K562 (cell line): ENCODE measurements around the gene PFDN2. TPM values are rescaled to one million over a fixed set of nuclear protein-coding genes. Genes with fewer than 3 reads are reported as not detected.

Source experiments
- DDX20 ChIP-seq: fragments of 450-650 bp; IDR thresholded peaks from 2 replicates; pipeline ENCODE4 v1.6.1; 2016; ENCODE audit warnings: missing genetic modification characterization, low read depth, mild to moderate bottlenecking, missing compliant biosample characterization, moderate library complexity
- E2F6 ChIP-seq, 2 experiments: IDR thresholded peaks; 2 replicates each; pipeline ENCODE4 v1.6.1; 2011; ENCODE audit warnings: borderline replicate concordance in 1 of 2, control low read depth in 1 of 2, low read depth in 1 of 2, low read length in 1 of 2, mild to moderate bottlenecking in 1 of 2, mixed read lengths in 1 of 2, moderate library complexity in 1 of 2; ENCODE audit not compliant: insufficient read depth in 1 of 2, insufficient read length in 1 of 2, poor library complexity in 1 of 2, severe bottlenecking in 1 of 2; ENCODE audit errors: extremely low read depth in 1 of 2
- EWSR1 ChIP-seq: fragments of 450-650 bp; IDR thresholded peaks from 2 replicates; pipeline ENCODE4 v1.6.1; 2018; ENCODE audit warnings: borderline replicate concordance, mild to moderate bottlenecking, low read depth, moderate library complexity; ENCODE audit not compliant: partially characterized antibody
- MAZ ChIP-seq, 2 experiments: fragments of 450-650 bp in 1 of 2; sonication (generic) in 1 of 2; formaldehyde crosslinking; IDR thresholded peaks in 1 of 2; conservative IDR thresholded peaks in 1 of 2; 2 replicates each; pipeline versions ENCODE4 v1.4.0 to v1.5.0; 2020; ENCODE audit warnings: mild to moderate bottlenecking in 1 of 2, missing genetic modification reagents in 1 of 2
- MBD2 ChIP-seq: sonication (generic); IDR thresholded peaks from 2 replicates; pipeline ENCODE4 v1.6.1; 2016; ENCODE audit warnings: low read depth, borderline replicate concordance
- NR0B1 ChIP-seq: fragments of 450-650 bp; IDR thresholded peaks from one replicate; pipeline ENCODE4 v1.6.1; 2018; ENCODE audit warnings: mild to moderate bottlenecking, moderate library complexity; ENCODE audit not compliant: partially characterized antibody
- PBX2 ChIP-seq, 2 experiments: IDR thresholded peaks in 1 of 2; conservative IDR thresholded peaks in 1 of 2; 2 replicates each; pipeline ENCODE4 v1.6.1; 2016; ENCODE audit warnings: low read depth in 2 of 2, mild to moderate bottlenecking in 1 of 2, missing compliant biosample characterization in 1 of 2, missing genetic modification characterization in 1 of 2, moderate library complexity in 1 of 2
- SMARCA4 ChIP-seq: fragments of 450-650 bp; IDR thresholded peaks from 2 replicates; pipeline ENCODE4 v1.6.1; 2016
- TRIM28 ChIP-seq: fragments of 450-650 bp; IDR thresholded peaks from 2 replicates; pipeline ENCODE4 v1.6.1; 2017
- ZFP30 ChIP-seq: fragments of 250-450 bp; sonication (Bioruptor Pico); IDR thresholded peaks from 2 replicates; pipeline ENCODE4 v1.8.0; 2022; ENCODE audit warnings: moderate library complexity, mild to moderate bottlenecking, inconsistent platforms, borderline replicate concordance
- ZMIZ1 ChIP-seq, 2 experiments: fragments of 150-350 bp in 1 of 2; IDR thresholded peaks; 2 replicates each; pipeline ENCODE4 v1.6.1; 2012 to 2016; ENCODE audit warnings: low read depth in 2 of 2, low read length in 2 of 2, mild to moderate bottlenecking in 1 of 2, moderate library complexity in 1 of 2
- ZNF217 ChIP-seq: sonication (generic); formaldehyde crosslinking; IDR thresholded peaks from 2 replicates; pipeline ENCODE4 v1.8.0; 2022; ENCODE audit warnings: mild to moderate bottlenecking, missing genetic modification reagents
- ZNF431 ChIP-seq: sonication (generic); formaldehyde crosslinking; IDR thresholded peaks from 2 replicates; pipeline ENCODE4 v1.8.0; 2022; ENCODE audit warnings: mild to moderate bottlenecking, missing genetic modification reagents
- ZNF512 ChIP-seq: IDR thresholded peaks from 2 replicates; pipeline ENCODE4 v1.6.1; 2016; ENCODE audit warnings: missing genetic modification characterization, missing compliant biosample characterization
- polyA plus RNA-seq, 8 experiments: library from polyadenylated mRNA; depleted of rRNA in 4 of 8; stranded (reverse) in 5 of 8; unstranded in 3 of 8; fragments of >200 nt; fragmentation: Nextera tagmentation in 2 of 8; fragmentation: Illumina TruSeq in 1 of 8; extraction: Ambion mirVana in 2 of 8; extraction: Trizol in 1 of 8; gene quantifications; 2 replicates each; pipeline versions ENCODE4 v1.2.1 to v1.2.3, GENCODE V29; 2011 to 2014; ENCODE audit warnings: inconsistent platforms in 1 of 8, missing spikeins in 1 of 8
- total RNA-seq, 7 experiments: library from RNA; depleted of rRNA in 6 of 7; stranded (reverse); fragments of >200 nt in 6 of 7; fragmentation: Illumina TruSeq in 2 of 7; extraction: Trizol in 2 of 7; gene quantifications; 2 replicates each; pipeline versions ENCODE4 v1.2.1 to v1.2.3, GENCODE V29; 2011 to 2021; ENCODE audit warnings: low replicate concordance in 1 of 7

Gene PFDN2
- total and polyA plus RNA-seq, 9 of the 15 experiments (the other 6 are each of a cell fraction or from before 2014, with no cell fraction given) = 50.2 to 361 (median 144) TPM

- TF ChIP-seq DDX20 (tag) (no peak), MAZ (CRISPR knock-in tag; conservative IDR thresholded peaks at IDR 0.05 in 1 of 2, IDR thresholded peaks at IDR 0.05 in 1 of 2) (peak; percentile 83 to 92), E2F6 (IDR thresholded peaks at IDR 0.05; ENCODE audit: borderline replicate concordance in 1 of 2, extremely low read depth in 1 of 2, insufficient read depth in 1 of 2, insufficient read length in 1 of 2, low read depth in 1 of 2, low read length in 1 of 2, poor library complexity in 1 of 2, severe bottlenecking in 1 of 2) (peak; percentile 81 to 85), SMARCA4 (peak; percentile 98), TRIM28 (0 out of 2 replicates have a peak, but pooled peaks have one; percentile 43), ZFP30 (no peak), ZMIZ1 (IDR thresholded peaks at IDR 0.05; ENCODE audit: low read depth in 2 of 2, low read length in 2 of 2) (peak in 1 of 2 experiments; percentile 98; a peak in 2 of 4 replicates), ZNF431 (no peak), ZNF217 (no peak), NR0B1 (no peak), EWSR1 (no peak), ZNF512 (tag) (no peak), MBD2 (peak; percentile 79), PBX2 (CRISPR knock-in tag; IDR thresholded peaks at IDR 0.05; ENCODE audit: low read depth) (no peak), PBX2 (tag; conservative IDR thresholded peaks at IDR 0.05; ENCODE audit: low read depth) (no peak)
Measured at GRCh38 chr1:161165742-161166668, 48.2 kb upstream of the PFDN2 start, which contains the start of gene PPOX (continued).
